HS-27A (cell line): ENCODE data around the gene VEZF1.
A peak's percentile ranks its signal among the peaks of the same experiment; 100 is the strongest.

ENCODE experiments used
- DNase-seq: peaks from one replicate; pipeline ENCODE4 v3.0.0-alpha.2; 2012; ENCODE audit warnings: low read depth, missing footprints

VEZF1 gene

DNA sequence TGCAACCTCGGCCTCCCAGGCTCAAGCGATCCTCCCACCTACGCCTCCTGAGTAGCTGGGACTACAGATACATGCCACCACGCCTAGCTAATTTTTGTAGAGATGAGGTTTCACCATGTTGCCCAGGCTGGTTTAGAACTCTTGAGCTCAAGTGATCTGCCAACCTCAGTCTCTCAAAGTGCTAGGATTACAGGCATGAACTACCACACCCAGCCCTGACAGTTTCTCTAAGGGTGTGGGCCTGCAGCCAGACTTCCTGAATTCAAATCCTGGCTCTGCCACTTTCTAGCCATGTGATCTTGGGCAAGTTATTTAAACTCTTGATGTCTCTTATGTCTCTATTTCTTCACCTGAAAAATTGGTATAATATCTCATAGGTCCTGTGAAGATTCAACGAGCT, 38.4 kb downstream of the VEZF1 start:
- no peak for DNase-seq

DNA sequence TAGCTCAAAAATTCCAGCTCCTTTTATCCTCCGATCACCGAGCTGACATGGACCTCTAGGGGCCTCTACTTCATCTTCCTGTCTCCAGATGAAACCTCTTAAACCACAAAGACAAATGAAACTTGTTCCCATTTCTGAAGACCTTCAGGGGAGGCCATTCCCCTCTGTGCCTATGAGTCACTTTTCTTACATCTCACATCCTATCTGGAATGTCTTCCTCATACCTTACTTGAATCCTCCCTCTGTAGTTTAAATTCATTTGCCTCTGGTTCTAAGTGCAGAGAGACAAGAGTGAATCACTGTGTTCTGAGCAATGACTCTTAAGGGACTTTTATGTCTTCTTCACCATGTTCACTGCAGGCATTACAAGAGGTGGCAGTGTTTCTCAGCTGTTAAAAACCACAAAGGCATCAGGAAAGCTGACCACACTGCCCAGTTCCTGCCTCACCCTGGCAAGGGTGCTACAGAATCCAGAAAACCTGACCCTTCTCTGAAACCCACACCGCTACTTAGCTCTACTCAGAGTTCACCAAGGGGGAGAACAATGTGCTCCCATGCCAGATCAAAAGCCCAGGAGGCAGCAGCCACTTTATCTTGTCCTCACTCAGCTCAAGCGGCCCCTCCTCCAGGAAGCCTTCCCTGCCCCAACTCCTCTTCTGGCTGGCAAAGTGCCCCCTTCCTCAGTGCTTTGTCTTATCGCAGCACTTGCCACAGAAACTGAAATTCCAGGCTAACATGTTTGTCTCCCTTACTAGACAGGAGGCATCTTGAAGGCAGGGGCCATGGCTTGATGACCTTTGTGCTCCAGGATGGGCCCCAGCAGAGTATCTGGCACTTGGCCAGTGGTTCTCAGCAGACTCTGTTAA, 39.3 kb downstream of the VEZF1 start:
- DNase-seq, result peak; percentile 91

DNA sequence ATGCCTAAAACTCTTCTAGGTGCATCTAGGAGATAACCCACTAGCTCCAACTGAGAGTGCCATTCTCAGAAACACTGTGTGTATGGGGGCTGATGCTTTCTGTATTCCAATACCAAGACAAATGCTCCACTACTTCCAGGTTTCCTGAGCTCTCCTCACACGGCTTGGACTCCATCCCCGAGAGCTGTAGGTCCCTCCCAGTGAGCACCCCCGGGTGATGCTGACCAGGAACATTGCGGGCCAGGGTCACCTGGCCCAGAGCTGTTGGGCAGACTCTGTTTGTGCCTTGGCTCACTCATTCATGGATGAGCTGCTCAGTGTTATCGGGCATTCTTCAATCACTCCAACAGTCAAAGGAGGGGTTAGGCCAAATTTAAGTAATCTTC, 39.9 kb downstream of the VEZF1 start:
- no peak for DNase-seq

DNA sequence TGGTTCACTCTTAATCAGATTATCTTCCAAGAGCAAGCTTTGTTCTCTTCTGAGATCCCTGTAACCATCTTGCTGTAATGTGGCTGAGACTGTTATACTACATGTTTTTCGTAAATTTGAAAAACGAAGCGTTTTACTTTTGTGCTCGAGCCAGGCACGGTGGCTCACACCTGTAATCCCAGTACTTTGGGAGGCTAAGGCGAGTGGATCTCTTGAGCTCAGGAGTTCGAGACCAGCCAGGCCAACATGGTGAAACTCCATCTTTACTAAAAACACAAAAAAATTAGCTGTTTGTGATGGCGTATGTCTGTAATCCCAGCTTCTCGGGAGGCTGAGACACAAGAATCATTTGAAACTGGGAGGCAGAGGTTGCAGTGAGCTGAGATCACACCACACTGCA, 40.7 kb downstream of the VEZF1 start:
- DNase-seq, result no peak

- no peak for DNase-seq
Observed at GRCh38 chr17:57946798-57947358, 41.2 kb downstream of the VEZF1 start.

GRCh38 chr17:57945996-57946797, 41.9 kb downstream of the VEZF1 start:
- no peak for DNase-seq

DNA sequence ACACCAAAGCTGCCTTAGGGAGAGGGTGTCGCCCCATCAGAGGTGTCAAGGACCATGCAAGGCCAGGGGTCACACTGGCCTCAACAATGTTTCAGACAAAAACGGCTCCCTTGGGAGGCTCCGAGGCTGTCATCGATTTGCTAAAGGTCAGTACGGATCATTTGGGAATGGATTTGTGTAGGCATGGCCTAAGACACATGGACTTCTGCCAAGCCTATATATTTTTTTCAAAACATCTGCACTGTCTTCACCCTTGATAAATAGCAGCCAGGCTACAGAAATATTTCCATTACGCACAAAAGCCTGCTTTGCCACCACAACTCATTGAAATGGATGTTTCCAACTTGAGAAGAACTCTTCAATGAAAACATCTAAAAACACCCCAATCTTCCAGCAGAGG, 43.1 kb downstream of the VEZF1 start:
- no peak for DNase-seq

DNA sequence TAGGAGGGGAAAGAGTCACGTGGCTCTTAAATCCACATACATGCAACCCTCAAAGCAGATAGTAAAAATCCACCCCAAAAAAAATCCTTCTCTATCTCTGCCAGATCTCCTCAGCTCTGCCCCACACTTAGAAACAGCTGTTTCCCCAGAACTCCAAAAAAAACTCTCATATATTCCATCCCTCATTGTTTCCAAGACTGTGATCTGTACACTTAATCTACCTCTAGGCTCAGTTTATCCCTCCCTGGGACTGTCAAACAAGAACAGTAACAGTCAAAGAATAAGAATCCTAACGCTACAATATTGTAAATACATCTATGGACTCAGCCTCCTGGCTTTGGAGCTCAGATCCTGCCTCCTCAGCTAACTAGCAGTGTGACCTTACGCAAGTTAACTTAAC, 44.4 kb downstream of the VEZF1 start:
- no peak for DNase-seq

DNA sequence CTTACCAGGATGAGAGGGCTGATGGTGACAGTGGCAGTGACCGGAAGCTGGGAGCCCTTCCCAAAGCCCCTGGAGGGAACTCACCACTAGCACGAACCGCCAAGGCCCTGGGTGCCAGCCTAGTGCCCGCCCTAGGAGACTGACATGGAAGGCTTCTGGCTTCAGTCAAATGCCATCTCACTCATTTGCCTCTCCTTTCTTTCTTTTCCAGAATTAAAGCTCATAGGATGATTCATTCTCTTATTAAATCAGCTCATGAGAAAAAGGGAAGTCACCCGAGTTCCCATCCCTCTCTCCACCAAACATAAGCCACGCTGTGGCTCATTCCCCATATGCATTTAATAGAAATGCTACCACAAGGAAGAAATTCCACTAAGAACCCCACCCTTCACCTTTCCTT, 44.9 kb downstream of the VEZF1 start:
- DNase-seq, result no peak

GRCh38 chr17:57941384-57942370, 46.4 kb downstream of the VEZF1 start:
- DNase-seq, result no peak

GRCh38 chr17:57940653-57941329, 47.3 kb downstream of the VEZF1 start:
- DNase-seq, result no peak

GRCh38 chr17:57940231-57940630, 47.8 kb downstream of the VEZF1 start:
- no peak for DNase-seq

- DNase-seq, result no peak
Observed at GRCh38 chr17:57939797-57940196, 48.3 kb downstream of the VEZF1 start.

DNA sequence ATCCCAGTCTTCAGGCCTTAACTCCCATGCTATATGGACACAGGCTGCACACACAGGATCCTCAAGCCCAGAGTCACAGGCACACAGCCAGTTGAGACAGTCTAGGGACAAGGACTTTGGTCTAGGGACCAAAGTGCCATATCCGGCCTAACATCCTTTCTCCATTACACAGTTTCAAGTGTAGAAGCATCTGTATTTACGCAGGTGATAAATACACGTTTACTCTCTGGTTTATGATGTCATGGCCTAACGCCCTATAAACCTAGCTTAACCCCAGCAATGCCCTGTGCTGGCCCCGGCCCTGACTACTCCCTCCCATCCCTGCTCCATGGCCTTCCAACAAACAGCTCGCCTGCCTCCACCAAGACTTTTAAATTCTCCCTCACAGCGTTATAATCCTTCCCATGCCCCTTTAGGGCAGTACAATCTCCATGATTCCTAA, 50.0 kb downstream of the VEZF1 start:
- DNase-seq, result no peak

DNA sequence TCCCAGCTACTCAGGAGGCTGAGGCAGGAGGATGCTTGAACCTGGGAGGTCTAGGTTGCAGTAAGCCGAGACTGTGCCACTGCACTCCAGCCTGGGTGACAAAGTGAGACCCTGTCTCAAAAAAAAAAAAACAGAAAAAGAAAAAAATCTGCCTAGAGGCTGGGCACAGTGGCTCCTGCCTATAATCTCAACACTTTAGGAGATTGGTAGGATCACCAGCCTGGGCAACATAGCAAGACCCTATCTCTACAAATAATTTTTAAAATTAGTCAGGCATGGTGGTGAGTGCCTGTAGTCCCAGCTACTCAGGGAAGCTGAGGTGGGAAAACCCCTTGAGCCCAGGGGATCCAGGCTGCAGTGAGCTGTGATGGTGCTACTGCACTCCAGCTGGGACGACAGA, 50.6 kb downstream of the VEZF1 start:
- no peak for DNase-seq

DNA sequence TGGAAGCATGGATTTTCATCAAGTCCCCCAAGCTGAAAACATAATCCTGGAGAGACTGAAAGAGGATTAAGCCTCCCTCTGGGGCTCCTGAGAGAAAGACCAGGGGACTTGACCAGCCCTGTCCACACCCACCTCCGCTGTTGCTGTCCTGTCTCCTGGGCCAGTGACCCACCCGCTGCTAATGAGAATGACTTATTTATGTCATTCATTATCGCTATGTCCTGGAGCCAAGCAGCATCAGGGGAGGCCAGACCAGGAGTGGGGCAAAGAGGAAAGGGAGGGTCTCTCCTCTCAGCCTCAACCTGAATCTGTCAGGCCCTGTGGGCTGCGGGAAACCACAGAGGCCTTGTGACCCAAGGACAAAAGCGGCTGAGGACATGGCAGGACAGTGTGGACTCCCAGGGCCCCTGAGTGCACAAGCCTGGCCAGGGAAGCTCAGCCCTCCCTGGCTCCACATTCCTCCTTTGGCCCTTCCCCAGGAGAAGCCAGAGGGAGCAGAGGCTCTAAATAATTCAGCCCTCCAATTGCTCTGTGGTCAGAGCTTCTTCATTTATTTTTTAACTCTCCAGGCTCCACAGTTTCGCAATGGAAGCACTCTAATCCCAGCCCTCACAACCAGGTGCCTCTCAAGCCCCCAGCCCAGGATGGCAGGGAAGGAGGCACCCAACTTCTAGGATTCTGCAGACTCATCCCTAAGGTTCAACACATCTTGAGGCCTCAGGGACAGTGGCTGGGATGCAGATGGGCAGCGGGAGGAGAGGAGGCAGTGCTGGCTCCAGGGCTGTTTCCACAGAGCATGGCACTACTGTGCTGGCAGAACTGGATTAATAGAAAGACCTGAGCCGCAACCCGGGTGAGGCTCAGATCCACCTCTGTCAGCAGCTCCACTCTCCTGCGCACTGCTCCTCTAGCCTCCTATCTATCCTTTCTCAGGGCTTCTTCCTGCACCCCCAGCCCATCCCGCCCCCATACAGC, 51.9 kb downstream of the VEZF1 start:
- DNase-seq, result no peak

DNA sequence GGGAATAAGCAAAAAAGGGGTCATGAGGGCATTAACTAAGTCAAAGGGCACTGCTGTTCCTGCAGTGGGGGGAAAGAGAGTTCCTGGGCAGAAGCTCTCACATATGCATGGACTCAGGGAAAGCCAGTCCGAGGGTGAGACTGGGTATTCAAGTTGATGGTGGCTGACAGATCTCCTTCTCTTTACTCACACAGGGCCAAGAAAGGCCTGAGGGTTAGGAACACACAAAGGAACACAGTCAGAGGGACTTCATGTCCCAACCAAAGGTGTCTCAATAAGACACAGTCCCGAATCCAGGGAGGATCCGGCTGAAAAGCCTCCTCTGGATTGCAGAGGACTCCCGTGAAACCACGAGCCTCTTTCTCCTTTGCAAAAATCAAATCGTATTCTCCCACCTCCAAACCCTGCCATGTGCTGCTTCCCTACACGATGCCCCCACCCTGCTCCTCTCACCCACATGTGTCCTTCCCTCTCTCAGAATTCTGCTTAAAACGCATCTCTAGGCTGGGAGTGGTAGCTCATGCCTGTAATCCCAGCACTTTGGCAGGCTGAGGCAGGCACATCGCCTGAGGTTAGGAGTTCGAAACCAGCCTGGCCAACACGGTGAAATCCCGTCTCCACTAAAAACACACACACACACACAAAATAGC, 56.4 kb downstream of the VEZF1 start:
- DNase-seq, result no peak

GRCh38 chr17:57930239-57930638, 57.8 kb downstream of the VEZF1 start:
- DNase-seq, result no peak

DNA sequence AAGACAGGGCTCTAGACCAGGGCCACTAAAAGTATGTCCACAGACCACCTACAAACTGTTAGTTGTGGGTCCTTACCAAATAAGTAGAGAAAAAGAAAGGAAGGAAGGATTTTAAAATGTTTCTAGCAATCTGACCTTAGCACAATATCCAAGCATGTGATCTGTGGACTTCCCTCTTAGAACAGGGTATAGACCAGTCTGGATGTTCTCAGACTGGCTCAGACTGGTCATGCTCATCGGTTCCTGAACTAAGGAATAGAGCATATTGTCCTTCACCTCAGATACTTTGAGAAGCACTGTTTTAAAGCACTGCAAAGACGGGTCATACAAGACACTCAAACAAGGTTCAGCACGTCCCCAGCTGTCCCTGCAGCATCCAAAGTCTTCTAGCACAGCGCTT, 58.7 kb downstream of the VEZF1 start:
- DNase-seq, result no peak
